ENCODE measurements around the gene DHRSX. TPM values are rescaled to one million over a fixed set of nuclear protein-coding genes. Genes with fewer than 3 reads are reported as not detected.

Gene DHRSX
- total and polyA plus RNA-seq, 12 donors = 6.4 to 68.6 (median 27.7) TPM

- no peak overlapping the region for H3K27ac ChIP-seq
- H3K4me3 ChIP-seq = no peak overlapping the region
- 75 to 90% (median 77%) methylated on average over 8 to 9 of the region's 9 CpGs for WGBS, 4 donors
- H3K9me3 ChIP-seq (replicated peaks in 1 of 3) = no peaks in the 10 kb centered on the region
- H3K4me1 ChIP-seq (replicated peaks in 1 of 2) = no peaks in the 10 kb centered on the region
- intact Hi-C loops (cut with DNase I) = no loop called here
- TF ChIP-seq CTCF (IDR thresholded peaks at IDR 0.05) (no peak), POLR2A (IDR thresholded peaks at IDR 0.05) (no peak)
- H3K36me3 ChIP-seq (replicated peaks in 1 of 2) = no peaks in the 10 kb centered on the region
- H3K27me3 ChIP-seq = no peaks in the 10 kb centered on the region
- DNase-seq = no peak
Measured at GRCh38 chrX:2334237-2334636, 166.5 kb downstream of the DHRSX start.

- H3K4me1 ChIP-seq (replicated peaks in 1 of 2) = no peaks in the 10 kb centered on the region
- DNase-seq = no peak
- no peaks in the 10 kb centered on the region for H3K9me3 ChIP-seq (replicated peaks in 1 of 3)
- intact Hi-C loops (cut with DNase I) = no loop called here
- no peak overlapping the region for H3K4me3 ChIP-seq
- H3K27ac ChIP-seq = no peak overlapping the region
- 81 to 91% (median 84%) methylated on average over 4 of the region's 4 CpGs for WGBS, 4 donors
- TF ChIP-seq CTCF (IDR thresholded peaks at IDR 0.05) (no peak), POLR2A (IDR thresholded peaks at IDR 0.05) (no peak)
- no peaks in the 10 kb centered on the region for H3K27me3 ChIP-seq
- H3K36me3 ChIP-seq (replicated peaks in 1 of 2) = no peaks in the 10 kb centered on the region
Measured at GRCh38 chrX:2332252-2332651, 168.5 kb downstream of the DHRSX start.

GRCh38 chrX:2330910-2331309, 169.9 kb downstream of the DHRSX start:
- TF ChIP-seq POLR2A (IDR thresholded peaks at IDR 0.05) (no peak), CTCF (IDR thresholded peaks at IDR 0.05) (no peak)
- Histone ChIP-seq H3K36me3 (replicated peaks in 1 of 2) (no peaks in the 10 kb centered on the region), H3K4me3 (no peak overlapping the region), H3K9me3 (replicated peaks in 1 of 3) (no peaks in the 10 kb centered on the region), H3K27ac (no peak overlapping the region), H3K27me3 (no peaks in the 10 kb centered on the region), H3K4me1 (replicated peaks in 1 of 2) (no peaks in the 10 kb centered on the region)
- 90 to 94% (median 92%) methylated on average over 3 of the region's 3 CpGs for WGBS, 4 donors
- DNase-seq = no peak
- intact Hi-C loops (cut with DNase I) = no loop called here

GRCh38 chrX:2330487-2330886, 170.3 kb downstream of the DHRSX start:
- TF ChIP-seq POLR2A (IDR thresholded peaks at IDR 0.05) (no peak), CTCF (IDR thresholded peaks at IDR 0.05) (no peak)
- no peak for DNase-seq
- intact Hi-C loops (cut with DNase I) = no loop called here
- no peaks in the 10 kb centered on the region for H3K9me3 ChIP-seq (replicated peaks in 1 of 3)
- H3K27me3 ChIP-seq = no peaks in the 10 kb centered on the region
- no peaks in the 10 kb centered on the region for H3K4me1 ChIP-seq (replicated peaks in 1 of 2)
- no peaks in the 10 kb centered on the region for H3K36me3 ChIP-seq (replicated peaks in 1 of 2)
- 54 to 65% (median 61%) methylated on average over 2 of the region's 2 CpGs for WGBS, 4 donors
- no peak overlapping the region for H3K27ac ChIP-seq
- no peak overlapping the region for H3K4me3 ChIP-seq

All from adrenal gland (tissue), 12 donors.